Stimulated activated CD4-positive, alpha-beta T cell treated with anti-CD3 and anti-CD28 coated beads, Interleukin-4, amount 100 ng/mL, for 4 hours (primary cell): ENCODE results near the gene JPH4.
"Not testable (repeated sequence)": the region's sequence is repeated elsewhere in the genome, so short reads cannot be mapped to it uniquely, and the experiment has no call there.

Source experiments
- DNase-seq, 2 experiments: peaks; one replicate each; pipeline ENCODE4 v3.0.0-alpha.2; 2020

The JPH4 gene

GRCh38 chr14:23544511-23545447 lies 33.8 kb downstream of the JPH4 start:
- no peak for DNase-seq

GRCh38 chr14:23543403-23543802 lies 35.2 kb downstream of the JPH4 start:
- DNase-seq, result no peak

- DNase-seq, result no peak
Measured at GRCh38 chr14:23542261-23542660, 36.3 kb downstream of the JPH4 start.

- DNase-seq, result no peak
Measured at GRCh38 chr14:23540141-23540469, 38.5 kb downstream of the JPH4 start.

GRCh38 chr14:23539248-23540140 lies 39.1 kb downstream of the JPH4 start:
- no peak for DNase-seq

GRCh38 chr14:23538785-23539184 lies 39.8 kb downstream of the JPH4 start:
- no peak for DNase-seq

- no peak for DNase-seq
Measured at GRCh38 chr14:23538050-23538718, 40.4 kb downstream of the JPH4 start.

GRCh38 chr14:23537351-23538049 lies 41.1 kb downstream of the JPH4 start:
- DNase-seq, result no peak

GRCh38 chr14:23536906-23537305 lies 41.7 kb downstream of the JPH4 start:
- not testable (repeated sequence) for DNase-seq

- DNase-seq, result no peak
Measured at GRCh38 chr14:23536494-23536893, 42.1 kb downstream of the JPH4 start.

- no peak for DNase-seq
Measured at GRCh38 chr14:23535943-23536342, 42.6 kb downstream of the JPH4 start.

- no peak for DNase-seq
Measured at GRCh38 chr14:23533652-23534435, 44.7 kb downstream of the JPH4 start.

GRCh38 chr14:23532658-23533057 lies 45.9 kb downstream of the JPH4 start:
- no peak for DNase-seq

GRCh38 chr14:23531391-23531790 lies 47.2 kb downstream of the JPH4 start:
- no peak for DNase-seq

GRCh38 chr14:23530375-23531055 lies 48.1 kb downstream of the JPH4 start:
- DNase-seq, result no peak

GRCh38 chr14:23529016-23529415 lies 49.6 kb downstream of the JPH4 start:
- DNase-seq, result no peak

- DNase-seq, result no peak
Measured at GRCh38 chr14:23528555-23528954, 50.0 kb downstream of the JPH4 start.

GRCh38 chr14:23525611-23526010 lies 53.0 kb downstream of the JPH4 start:
- no peak for DNase-seq

GRCh38 chr14:23524954-23525353 lies 53.6 kb downstream of the JPH4 start:
- DNase-seq, result no peak

GRCh38 chr14:23523229-23524016 lies 55.2 kb downstream of the JPH4 start:
- no peak for DNase-seq
